GM18499 (cell line): ENCODE measurements around the gene HIGD1A.

Source experiments
- ATAC-seq: cut with Tn5 transposase; IDR thresholded peaks from one replicate; pipeline ENCODE4 v1.9.1; 2021; ENCODE audit warnings: moderate number of reproducible peaks; ENCODE audit not compliant: insufficient read depth, unreplicated experiment

The HIGD1A gene

GRCh38 chr3:42804106-42804830 lies at the start of gene HIGD1A:
TSS of gene HIGD1A (minus strand) at chr3:42804490. CDS start at chr3:42794253, 10,237 bp downstream.
- ATAC-seq, result peak; percentile 86

GRCh38 chr3:42853739-42854302 lies 49.5 kb upstream of the HIGD1A start:
- no peak for ATAC-seq

- no peak for ATAC-seq
Measured at GRCh38 chr3:42853056-42853455, 48.8 kb upstream of the HIGD1A start.

- no peak for ATAC-seq
Measured at GRCh38 chr3:42852441-42852840, 48.2 kb upstream of the HIGD1A start.

- ATAC-seq, result no peak
Measured at GRCh38 chr3:42851228-42851834, 47.0 kb upstream of the HIGD1A start.

- ATAC-seq, result no peak
Measured at GRCh38 chr3:42850263-42850662, 46.0 kb upstream of the HIGD1A start.

- ATAC-seq, result no peak
Measured at GRCh38 chr3:42849017-42849416, 44.7 kb upstream of the HIGD1A start.

- ATAC-seq, result no peak
Measured at GRCh38 chr3:42847731-42848130, 43.4 kb upstream of the HIGD1A start.

GRCh38 chr3:42846685-42847522 lies 42.6 kb upstream of the HIGD1A start:
- no peak for ATAC-seq

GRCh38 chr3:42844815-42845214 lies 40.5 kb upstream of the HIGD1A start:
- no peak for ATAC-seq

- ATAC-seq, result no peak
Measured at GRCh38 chr3:42844412-42844713, 40.1 kb upstream of the HIGD1A start.

GRCh38 chr3:42843713-42844411 lies 39.6 kb upstream of the HIGD1A start:
- no peak for ATAC-seq

GRCh38 chr3:42841332-42841731 lies 37.0 kb upstream of the HIGD1A start:
- no peak for ATAC-seq

- peak; percentile 49 for ATAC-seq
Measured at GRCh38 chr3:42839616-42840015, 35.3 kb upstream of the HIGD1A start.

- no peak for ATAC-seq
Measured at GRCh38 chr3:42838571-42838970, 34.3 kb upstream of the HIGD1A start.

GRCh38 chr3:42836150-42837123 lies 32.1 kb upstream of the HIGD1A start:
- no peak for ATAC-seq

- ATAC-seq, result no peak
Measured at GRCh38 chr3:42831321-42831713, 27.0 kb upstream of the HIGD1A start.

- ATAC-seq, result no peak
Measured at GRCh38 chr3:42830437-42831320, 26.4 kb upstream of the HIGD1A start.
